Choroid plexus epithelial cell (primary cell): ENCODE results near the gene CHMP1A.

Experiments used
- DNase-seq: peaks from one replicate; pipeline ENCODE4 v3.0.0-alpha.2; 2010; ENCODE audit warnings: low read depth
- H3K4me3 ChIP-seq: 2 replicates; pipeline ENCODE4 v1.5.1; 2011; ENCODE audit warnings: low read depth, mild to moderate bottlenecking, control low read depth, low read length, moderate library complexity
- TF ChIP-seq, protein P1 (sequence below): conservative IDR thresholded peaks from 2 replicates; pipeline ENCODE4 v1.5.1; 2011; ENCODE audit warnings: low read depth, mild to moderate bottlenecking, control low read depth, inconsistent platforms, low read length, moderate library complexity

CHMP1A gene

DNA sequence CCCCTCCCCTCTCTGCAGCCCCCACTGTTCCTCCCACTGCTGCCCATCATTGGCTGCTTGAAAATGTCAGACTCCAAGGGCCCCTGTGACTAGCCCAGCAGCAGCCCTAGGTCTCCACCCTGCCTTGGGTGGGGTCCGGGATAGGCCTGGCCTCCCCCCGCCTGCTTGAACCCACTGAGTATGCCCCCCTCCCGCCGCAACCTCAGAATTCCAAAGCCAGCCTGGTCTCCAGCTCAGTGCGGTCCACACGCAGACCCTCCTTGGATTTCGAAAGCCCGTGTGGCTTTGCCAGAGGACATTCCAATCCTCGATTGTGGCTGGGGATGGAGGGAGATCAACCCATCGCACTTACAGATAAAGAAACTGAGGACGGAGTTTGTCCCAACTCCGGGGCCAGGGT is 37.7 kb downstream of the CHMP1A start:
- peak; percentile 44 for DNase-seq
- TF ChIP-seq, protein P1, sequence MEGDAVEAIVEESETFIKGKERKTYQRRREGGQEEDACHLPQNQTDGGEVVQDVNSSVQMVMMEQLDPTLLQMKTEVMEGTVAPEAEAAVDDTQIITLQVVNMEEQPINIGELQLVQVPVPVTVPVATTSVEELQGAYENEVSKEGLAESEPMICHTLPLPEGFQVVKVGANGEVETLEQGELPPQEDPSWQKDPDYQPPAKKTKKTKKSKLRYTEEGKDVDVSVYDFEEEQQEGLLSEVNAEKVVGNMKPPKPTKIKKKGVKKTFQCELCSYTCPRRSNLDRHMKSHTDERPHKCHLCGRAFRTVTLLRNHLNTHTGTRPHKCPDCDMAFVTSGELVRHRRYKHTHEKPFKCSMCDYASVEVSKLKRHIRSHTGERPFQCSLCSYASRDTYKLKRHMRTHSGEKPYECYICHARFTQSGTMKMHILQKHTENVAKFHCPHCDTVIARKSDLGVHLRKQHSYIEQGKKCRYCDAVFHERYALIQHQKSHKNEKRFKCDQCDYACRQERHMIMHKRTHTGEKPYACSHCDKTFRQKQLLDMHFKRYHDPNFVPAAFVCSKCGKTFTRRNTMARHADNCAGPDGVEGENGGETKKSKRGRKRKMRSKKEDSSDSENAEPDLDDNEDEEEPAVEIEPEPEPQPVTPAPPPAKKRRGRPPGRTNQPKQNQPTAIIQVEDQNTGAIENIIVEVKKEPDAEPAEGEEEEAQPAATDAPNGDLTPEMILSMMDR, result no peak
- H3K4me3 ChIP-seq, result no peak overlapping the region

DNA sequence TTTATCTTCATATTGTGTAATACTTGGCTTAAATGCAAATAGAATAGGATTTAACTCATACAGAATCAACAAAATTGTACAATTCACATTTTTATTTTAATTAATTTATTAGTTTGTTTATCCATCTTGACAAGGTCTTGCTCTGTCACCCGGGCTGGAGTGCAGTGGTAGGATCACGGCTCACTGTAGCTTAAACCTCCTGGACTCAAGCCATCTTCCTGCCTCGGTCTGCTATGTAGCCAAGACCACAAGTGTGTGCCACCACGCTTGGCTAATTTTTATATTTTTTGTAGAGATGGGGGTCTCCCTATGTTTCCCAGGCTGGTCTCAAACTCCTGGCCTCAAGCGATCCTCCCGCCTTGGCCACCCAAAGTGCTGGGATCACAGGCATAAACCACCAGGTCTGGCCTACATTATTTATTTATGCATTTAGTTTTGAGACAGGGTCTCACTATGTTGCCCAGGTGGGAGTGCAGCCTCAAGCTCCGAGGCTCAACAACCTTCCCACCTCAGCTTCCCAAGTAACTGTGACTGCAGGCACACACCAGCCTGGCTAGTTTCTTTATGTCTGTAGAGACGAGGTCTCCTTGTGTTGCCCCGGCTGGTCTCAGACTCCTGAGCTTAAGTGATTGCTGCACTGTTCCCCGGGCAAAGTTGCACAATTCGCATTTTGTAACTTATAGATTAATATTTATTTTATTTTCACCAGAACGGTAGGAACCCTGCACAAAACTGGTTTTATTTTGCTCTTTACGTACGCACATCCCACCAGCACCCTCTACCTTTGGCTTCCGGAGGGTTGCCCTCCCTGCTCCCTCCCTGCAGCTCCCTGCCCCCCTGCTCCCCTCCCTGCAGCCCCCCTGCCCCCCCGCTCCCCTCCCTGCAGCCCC is 39.2 kb downstream of the CHMP1A start:
- no peak overlapping the region for H3K4me3 ChIP-seq
- peak; percentile 40 for DNase-seq
- TF ChIP-seq, protein P1, result no peak

DNA sequence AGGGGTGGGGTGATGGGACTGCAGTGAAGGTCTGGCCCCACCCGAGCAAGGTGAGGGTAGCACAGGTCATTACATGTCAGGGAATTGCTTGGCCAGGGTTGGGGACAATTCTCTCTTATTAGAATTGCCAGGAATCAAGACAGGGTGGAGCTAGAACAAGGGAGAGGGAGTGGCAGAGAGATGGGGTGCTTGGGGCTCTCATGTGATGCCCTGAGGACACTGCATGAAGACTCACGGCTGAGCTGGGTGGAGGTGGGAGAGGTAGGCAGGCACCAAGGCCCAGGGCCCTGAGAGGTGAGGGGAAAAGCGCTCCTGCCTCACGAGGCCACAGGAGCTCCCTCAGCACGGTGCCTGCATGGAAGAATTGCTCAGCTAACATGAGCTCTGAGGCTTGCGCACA is 40.5 kb downstream of the CHMP1A start:
- DNase-seq, result no peak
- TF ChIP-seq, protein P1, result no peak
- no peak overlapping the region for H3K4me3 ChIP-seq

DNA sequence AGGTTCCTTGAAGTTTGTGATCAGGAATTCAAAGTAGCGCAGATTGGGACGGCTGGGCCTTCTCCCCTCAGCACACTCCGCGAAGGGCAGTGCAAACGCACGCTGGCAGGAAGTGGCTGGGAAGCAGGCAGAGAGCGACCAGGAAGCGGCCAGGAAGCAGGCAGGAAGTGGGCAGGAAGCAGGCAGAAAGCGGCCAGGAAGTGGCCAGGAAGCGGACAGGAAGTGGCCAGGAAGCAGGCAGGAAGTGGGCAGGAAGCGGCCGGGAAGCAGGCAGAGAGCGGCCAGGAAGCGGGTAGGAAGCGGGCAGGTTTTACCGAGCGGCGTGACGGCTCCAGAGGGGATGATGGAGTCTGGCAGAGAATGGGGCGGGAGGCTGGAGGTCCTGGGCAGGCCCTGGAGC is 40.9 kb downstream of the CHMP1A start:
- no peak overlapping the region for H3K4me3 ChIP-seq
- no peak for DNase-seq
- TF ChIP-seq, protein P1, result no peak

DNA sequence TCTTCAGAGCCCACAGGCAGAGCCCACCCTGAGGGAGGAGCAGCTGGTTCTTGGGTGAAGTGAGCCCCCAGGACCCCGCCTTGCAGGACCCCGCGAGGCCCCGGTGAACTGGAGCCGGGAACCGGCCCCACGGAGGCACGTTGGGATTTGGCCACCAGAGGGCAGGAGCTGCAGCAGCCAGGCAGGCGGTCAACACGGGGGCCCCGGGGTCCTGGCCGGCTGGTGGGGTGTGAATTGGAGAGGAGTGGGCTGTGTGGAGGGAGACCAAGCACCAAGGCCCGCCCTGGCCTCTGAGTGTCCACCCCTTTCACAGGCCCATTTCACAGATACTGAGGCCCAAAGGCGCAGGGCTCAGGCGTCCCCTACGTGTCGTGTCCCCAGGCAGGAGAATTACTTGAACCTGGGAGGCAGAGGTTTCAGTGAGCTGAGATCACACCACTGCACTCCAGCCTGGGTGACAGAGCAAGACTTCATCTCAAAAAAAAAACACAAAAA is 41.9 kb downstream of the CHMP1A start:
- H3K4me3 ChIP-seq, result no peak overlapping the region
- TF ChIP-seq, protein P1, result peak; percentile 79
- no peak for DNase-seq

DNA sequence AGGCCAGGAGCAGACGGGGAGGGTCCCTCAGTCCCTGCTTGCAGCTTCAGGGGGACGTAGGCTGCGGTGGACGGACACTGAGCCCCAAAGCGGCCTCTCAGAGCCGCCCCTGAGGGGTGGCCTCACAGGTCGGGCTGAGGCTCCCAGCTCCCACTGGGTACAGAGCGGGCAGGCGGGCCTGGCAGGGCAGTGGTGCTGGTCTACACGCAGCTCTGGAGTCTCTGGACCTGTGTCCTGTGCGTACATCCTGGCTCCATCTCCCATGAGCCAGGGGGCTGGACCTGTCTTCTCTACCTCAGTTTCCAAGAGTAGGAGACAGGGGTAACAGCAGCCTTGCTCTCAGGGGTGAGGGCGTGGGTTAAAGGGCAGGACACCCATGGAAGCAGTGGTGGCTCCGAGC is 42.3 kb downstream of the CHMP1A start:
- TF ChIP-seq, protein P1, result no peak
- no peak for DNase-seq
- H3K4me3 ChIP-seq, result no peak overlapping the region
